ENCODE results near the gene SMARCC1.
"Not testable (repeated sequence)": the region's sequence is repeated elsewhere in the genome, so short reads cannot be mapped to it uniquely, and the experiment has no call there.

- TF ChIP-seq CTCF (IDR thresholded peaks at IDR 0.05); ZFX (IDR thresholded peaks at IDR 0.05; ENCODE audit: borderline replicate concordance): not testable (repeated sequence)
These were observed 21.5 kb downstream of the SMARCC1 start for GRCh38 chr3:47760207-47760606.
